Right atrium auricular region (tissue), 2 donors: ENCODE results near the gene APBA1. TPM values are rescaled to one million over a fixed set of nuclear protein-coding genes. Genes with fewer than 3 reads are reported as not detected.

ENCODE experiments used
- DNase-seq: peaks from one replicate; pipeline ENCODE4 v3.0.0-alpha.2; 2019; ENCODE audit warnings: low spot score
- H3K27ac ChIP-seq, 2 donors: fragments of 200-600 bp; sonication (generic); 1 replicate in 1 of 2; 2 replicates in 1 of 2; pipeline ENCODE4 v1.5.1; 2016 to 2019
- H3K27me3 ChIP-seq, 2 donors: fragments of 200-600 bp; sonication (generic); one replicate each; pipeline versions ENCODE4 v1.5.1 to v1.6.0; 2017 to 2019
- H3K36me3 ChIP-seq: fragments of 200-600 bp; sonication (generic); one replicate; pipeline ENCODE4 v1.5.1; 2016
- H3K4me1 ChIP-seq, 2 donors: fragments of 200-600 bp; sonication (generic); one replicate each; pipeline versions ENCODE4 v1.5.1 to v1.6.0; 2017 to 2019
- H3K4me3 ChIP-seq, 2 donors: fragments of 200-600 bp; sonication (generic); 1 replicate in 1 of 2; 2 replicates in 1 of 2; pipeline ENCODE4 v1.5.1; 2017 to 2019; ENCODE audit warnings: mild to moderate bottlenecking in 1 of 2, moderate library complexity in 1 of 2
- H3K9me3 ChIP-seq, 2 donors: fragments of 200-600 bp; sonication (generic); one replicate each; pipeline ENCODE4 v1.5.1; 2019
- total RNA-seq, 2 donors: library from RNA; depleted of rRNA; stranded (reverse); fragments of >200 nt; gene quantifications; one replicate each; pipeline ENCODE4 v1.1.0, GENCODE V29; 2016
- TF ChIP-seq, protein P1 (sequence below), 2 donors: fragments of 200-600 bp; sonication (generic); IDR thresholded peaks; one replicate each; pipeline ENCODE4 v1.5.1; 2019; ENCODE audit warnings: antibody characterized with exemption in 2 of 2

APBA1 gene
- total RNA-seq, 2 donors from 2014 or later: 5.6 to 12.1 TPM

DNA sequence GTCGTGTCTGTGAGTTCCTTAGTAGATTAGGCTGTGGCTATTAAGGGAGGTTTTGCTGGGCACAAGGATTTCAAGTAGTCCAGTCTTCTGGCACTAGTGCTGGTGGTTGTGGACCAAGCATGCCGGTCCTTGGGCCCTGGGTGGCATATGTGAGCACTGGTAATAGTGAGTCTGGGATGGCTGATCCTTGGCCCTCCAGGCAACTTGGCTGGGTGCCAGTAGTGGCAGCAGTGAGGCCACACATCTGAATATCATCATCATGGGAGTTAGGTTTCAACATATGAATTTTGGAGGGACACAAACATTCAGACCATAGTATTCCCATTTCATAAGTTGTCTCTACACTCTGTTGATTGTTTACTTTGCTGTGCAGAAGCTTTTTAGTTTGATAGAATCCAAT lies 25.3 kb upstream of the APBA1 start:
- no peaks in the 10 kb centered on the region for H3K27me3 ChIP-seq
- H3K9me3 ChIP-seq: peaks cover 8 to 41% of the 10 kb centered on the region in 2 donors
- no peak overlapping the region for H3K27ac ChIP-seq
- H3K4me3 ChIP-seq: no peak overlapping the region
- TF ChIP-seq, protein P1, sequence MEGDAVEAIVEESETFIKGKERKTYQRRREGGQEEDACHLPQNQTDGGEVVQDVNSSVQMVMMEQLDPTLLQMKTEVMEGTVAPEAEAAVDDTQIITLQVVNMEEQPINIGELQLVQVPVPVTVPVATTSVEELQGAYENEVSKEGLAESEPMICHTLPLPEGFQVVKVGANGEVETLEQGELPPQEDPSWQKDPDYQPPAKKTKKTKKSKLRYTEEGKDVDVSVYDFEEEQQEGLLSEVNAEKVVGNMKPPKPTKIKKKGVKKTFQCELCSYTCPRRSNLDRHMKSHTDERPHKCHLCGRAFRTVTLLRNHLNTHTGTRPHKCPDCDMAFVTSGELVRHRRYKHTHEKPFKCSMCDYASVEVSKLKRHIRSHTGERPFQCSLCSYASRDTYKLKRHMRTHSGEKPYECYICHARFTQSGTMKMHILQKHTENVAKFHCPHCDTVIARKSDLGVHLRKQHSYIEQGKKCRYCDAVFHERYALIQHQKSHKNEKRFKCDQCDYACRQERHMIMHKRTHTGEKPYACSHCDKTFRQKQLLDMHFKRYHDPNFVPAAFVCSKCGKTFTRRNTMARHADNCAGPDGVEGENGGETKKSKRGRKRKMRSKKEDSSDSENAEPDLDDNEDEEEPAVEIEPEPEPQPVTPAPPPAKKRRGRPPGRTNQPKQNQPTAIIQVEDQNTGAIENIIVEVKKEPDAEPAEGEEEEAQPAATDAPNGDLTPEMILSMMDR (IDR thresholded peaks at IDR 0.05): no peak
- no peak for DNase-seq
- no peaks in the 10 kb centered on the region for H3K4me1 ChIP-seq
- no peaks in the 10 kb centered on the region for H3K36me3 ChIP-seq

DNA sequence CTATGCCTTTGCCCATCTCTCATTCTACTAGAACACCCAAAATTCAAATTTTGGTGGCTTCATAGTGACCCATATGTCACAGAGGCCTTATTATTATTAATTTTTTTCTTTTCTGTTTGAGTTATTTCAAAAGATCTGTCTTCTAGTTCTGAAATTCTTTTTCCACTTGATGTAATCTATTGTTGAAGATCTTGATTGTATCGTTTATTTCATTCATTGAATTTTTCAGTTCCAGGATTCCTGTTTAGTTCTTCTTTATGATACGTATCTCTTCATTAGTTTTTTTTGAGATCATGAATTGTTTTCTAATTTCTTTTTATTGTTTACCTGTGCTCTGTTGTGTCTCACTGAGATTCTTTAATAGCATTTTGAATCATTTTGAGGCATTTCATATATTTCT lies 24.6 kb upstream of the APBA1 start:
- Histone ChIP-seq H3K4me1 (no peaks in the 10 kb centered on the region), H3K9me3 (peaks cover 8 to 34% of the 10 kb centered on the region in 2 donors), H3K27ac (no peak overlapping the region), H3K4me3 (no peak overlapping the region), H3K36me3 (no peaks in the 10 kb centered on the region), H3K27me3 (no peaks in the 10 kb centered on the region)
- TF ChIP-seq, protein P1 (IDR thresholded peaks at IDR 0.05): no peak
- no peak for DNase-seq

DNA sequence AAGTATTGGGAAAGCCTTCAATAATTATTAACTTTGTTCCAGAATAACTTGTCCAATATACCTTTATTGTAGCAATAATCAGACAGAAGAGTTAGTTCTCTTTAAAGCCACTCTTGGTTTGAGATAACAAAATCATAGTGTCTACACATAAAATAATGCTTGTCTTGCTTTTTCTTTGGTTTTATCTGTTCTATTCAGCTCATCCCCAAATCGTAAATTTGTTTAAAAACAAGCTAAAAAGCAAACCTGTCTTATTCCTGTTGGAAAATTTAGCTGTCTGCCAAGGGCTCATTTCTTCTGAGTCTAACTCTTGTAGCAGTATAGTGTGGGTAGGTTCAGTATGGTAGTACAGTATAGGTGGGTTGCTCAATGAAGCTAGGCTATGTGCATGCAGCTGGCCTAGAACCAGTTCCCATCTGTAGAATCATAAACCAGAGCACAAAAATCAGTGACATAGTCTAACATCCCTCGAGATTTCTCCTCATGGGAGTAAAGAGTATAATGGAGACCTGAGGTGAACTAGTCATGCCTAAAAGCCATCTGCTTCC lies 17.9 kb upstream of the APBA1 start:
- no peak overlapping the region for H3K27ac ChIP-seq

DNA sequence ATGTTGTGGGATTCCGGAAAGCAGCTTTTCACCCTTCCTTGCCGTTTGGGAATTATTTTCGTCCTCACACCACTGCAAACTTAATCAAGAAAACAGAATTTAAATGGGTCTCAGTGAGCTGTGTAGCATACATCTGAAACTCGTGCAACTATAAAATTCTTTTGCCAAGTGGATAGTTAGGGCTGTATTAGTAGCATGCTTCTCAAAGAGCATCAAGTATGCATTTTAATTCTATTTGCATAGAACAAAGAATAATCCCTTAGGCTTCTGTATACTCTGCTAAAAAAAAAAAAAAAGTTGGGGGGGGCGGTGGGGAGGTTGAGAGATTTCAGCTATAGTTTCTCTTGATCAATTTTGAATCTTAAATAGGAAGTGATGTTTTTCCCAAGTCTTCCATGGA lies 11.8 kb upstream of the APBA1 start:
- Histone ChIP-seq H3K4me3 (no peak overlapping the region), H3K4me1 (no peaks in the 10 kb centered on the region), H3K9me3 (no peaks in the 10 kb centered on the region), H3K36me3 (no peaks in the 10 kb centered on the region), H3K27ac (no peak overlapping the region), H3K27me3 (no peaks in the 10 kb centered on the region)
- no peak for DNase-seq
- TF ChIP-seq, protein P1 (IDR thresholded peaks at IDR 0.05): no peak

More for the DNA sequence above, 17.9 kb upstream of the APBA1 start:
- no peaks in the 10 kb centered on the region for H3K9me3 ChIP-seq
- H3K4me1 ChIP-seq: no peaks in the 10 kb centered on the region
- TF ChIP-seq, protein P1 (IDR thresholded peaks at IDR 0.05): no peak
- DNase-seq: no peak
- H3K27me3 ChIP-seq: no peaks in the 10 kb centered on the region
- no peaks in the 10 kb centered on the region for H3K36me3 ChIP-seq
- H3K4me3 ChIP-seq: no peak overlapping the region

DNA sequence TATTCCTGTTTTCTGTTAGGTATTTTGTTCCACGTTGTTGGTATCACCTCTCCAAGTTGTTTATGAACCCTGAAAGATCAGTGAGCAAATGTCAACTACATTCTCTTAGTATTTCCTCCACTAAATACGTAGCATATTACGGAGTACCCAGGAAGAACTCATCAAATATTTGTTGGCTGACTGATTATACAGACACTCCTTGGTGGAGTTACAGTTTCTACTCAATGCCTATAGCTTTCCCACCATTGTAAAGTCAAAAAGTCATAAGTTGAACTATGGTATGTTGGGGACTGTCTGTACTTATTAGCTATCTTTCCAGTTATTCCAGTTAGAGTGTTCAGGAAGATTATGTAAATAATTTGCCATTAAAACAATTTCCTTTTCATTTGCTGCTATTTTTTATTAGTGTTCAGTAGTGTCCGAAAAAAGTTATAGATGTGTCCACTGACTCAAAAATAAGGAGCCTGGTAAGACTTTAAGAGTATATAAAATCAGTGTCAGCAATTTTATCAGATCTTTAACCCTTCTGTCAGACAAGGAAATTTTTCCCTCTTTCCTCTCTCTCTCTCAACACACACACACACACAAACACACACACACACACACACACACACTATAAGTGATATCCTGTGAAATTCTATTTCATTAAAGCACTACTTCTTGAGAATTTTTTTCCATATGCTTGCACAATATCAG lies 6.8 kb upstream of the APBA1 start:
- Histone ChIP-seq H3K36me3 (no peaks in the 10 kb centered on the region), H3K4me1 (no peaks in the 10 kb centered on the region)

More for the DNA sequence above, 6.8 kb upstream of the APBA1 start:
- DNase-seq: no peak
- TF ChIP-seq, protein P1 (IDR thresholded peaks at IDR 0.05): no peak
- Histone ChIP-seq H3K27me3 (no peaks in the 10 kb centered on the region), H3K4me3 (no peak overlapping the region), H3K9me3 (no peaks in the 10 kb centered on the region), H3K27ac (no peak overlapping the region)
